Stimulated activated CD8-positive, alpha-beta memory T cell treated with anti-CD3 and anti-CD28 coated beads, Interleukin-15, amount 100 ng/mL, for 48 hours (primary cell): ENCODE results near the gene CD79B.

Source experiments
- DNase-seq, 2 donors: peaks; one replicate each; pipeline ENCODE4 v3.0.0-alpha.2; 2020; ENCODE audit warnings: low read depth in 2 of 2

The CD79B gene

GRCh38 chr17:63931981-63932561 lies at the start of gene CD79B:
Gene CD79B (minus strand): TSS chr17:63932331. CDS start chr17:63932261, 70 bp downstream.
- peak; percentile 13 to 18 for DNase-seq

- no peak for DNase-seq
Observed at GRCh38 chr17:63978272-63979200, 46.4 kb upstream of the CD79B start.

- DNase-seq = no peak
Observed at GRCh38 chr17:63976702-63977101, 44.6 kb upstream of the CD79B start.

GRCh38 chr17:63975541-63976092 lies 43.5 kb upstream of the CD79B start:
- DNase-seq = no peak

GRCh38 chr17:63974594-63975192 lies 42.6 kb upstream of the CD79B start:
- no peak for DNase-seq

- no peak for DNase-seq
Observed at GRCh38 chr17:63973930-63974593, 41.9 kb upstream of the CD79B start.

- DNase-seq = no peak
Observed at GRCh38 chr17:63973247-63973646, 41.1 kb upstream of the CD79B start.

GRCh38 chr17:63972796-63973195 lies 40.7 kb upstream of the CD79B start, which contains the start of gene SCN4A:
Gene SCN4A (minus strand): TSS chr17:63972918. CDS start chr17:63972841, 77 bp downstream.
- DNase-seq = no peak

GRCh38 chr17:63969278-63969677 lies 37.1 kb upstream of the CD79B start:
- DNase-seq = no peak

- peak in 1 of 2 donors; percentile 31 for DNase-seq
Observed at GRCh38 chr17:63967953-63968352, 35.8 kb upstream of the CD79B start.

- DNase-seq = peak in 1 of 2 donors; percentile 31
Observed at GRCh38 chr17:63966646-63967264, 34.6 kb upstream of the CD79B start.

GRCh38 chr17:63963123-63963522 lies 31.0 kb upstream of the CD79B start:
- DNase-seq = no peak

GRCh38 chr17:63962298-63962744 lies 30.2 kb upstream of the CD79B start:
- DNase-seq = no peak

GRCh38 chr17:63961355-63962212 lies 29.5 kb upstream of the CD79B start:
- DNase-seq = peak in 1 of 2 donors; percentile 14

- DNase-seq = no peak
Observed at GRCh38 chr17:63960430-63960829, 28.3 kb upstream of the CD79B start.

GRCh38 chr17:63960006-63960405 lies 27.9 kb upstream of the CD79B start:
- DNase-seq = no peak

GRCh38 chr17:63956296-63956920 lies 24.3 kb upstream of the CD79B start:
- no peak for DNase-seq

- no peak for DNase-seq
Observed at GRCh38 chr17:63955791-63956190, 23.7 kb upstream of the CD79B start.

GRCh38 chr17:63955232-63955631 lies 23.1 kb upstream of the CD79B start:
- no peak for DNase-seq
